GM23248 (cell line): Measurements from ENCODE around the gene KISS1. TPM values are rescaled to one million over a fixed set of nuclear protein-coding genes. Genes with fewer than 3 reads are reported as not detected.

Experiments used
- DNase-seq: peaks from one replicate; pipeline ENCODE4 v3.0.0-alpha.2; 2015
- H2AFZ ChIP-seq: fragments of 200-600 bp; sonication (generic); 2 replicates; pipeline ENCODE4 v1.6.1; 2016; ENCODE audit warnings: antibody characterized with exemption
- H3F3A ChIP-seq: fragments of 200-600 bp; sonication (generic); 2 replicates; pipeline ENCODE4 v1.6.1; 2016; ENCODE audit warnings: mild to moderate bottlenecking, antibody characterized with exemption, mixed run types; ENCODE audit not compliant: insufficient read depth
- H3K27ac ChIP-seq: fragments of 200-600 bp; sonication (generic); 2 replicates; pipeline ENCODE4 v1.5.1; 2016; ENCODE audit warnings: mild to moderate bottlenecking
- H3K27me3 ChIP-seq: fragments of 200-600 bp; sonication (generic); replicated peaks from 2 replicates; pipeline ENCODE4 v1.6.1; 2016; ENCODE audit warnings: mild to moderate bottlenecking; ENCODE audit not compliant: insufficient read depth
- H3K36me3 ChIP-seq: fragments of 200-600 bp; sonication (generic); 2 replicates; pipeline ENCODE4 v1.6.1; 2016; ENCODE audit warnings: low read depth, mild to moderate bottlenecking
- H3K4me1 ChIP-seq: fragments of 200-600 bp; sonication (generic); 2 replicates; pipeline ENCODE4 v1.6.1; 2016; ENCODE audit warnings: mild to moderate bottlenecking; ENCODE audit not compliant: insufficient read depth
- H3K4me2 ChIP-seq: fragments of 200-600 bp; sonication (generic); one replicate; pipeline ENCODE4 v1.6.1; 2016; ENCODE audit warnings: mild to moderate bottlenecking; ENCODE audit not compliant: unreplicated experiment
- H3K4me3 ChIP-seq: fragments of 200-600 bp; sonication (generic); 2 replicates; pipeline ENCODE4 v1.5.1; 2016; ENCODE audit warnings: mild to moderate bottlenecking
- H3K79me2 ChIP-seq: fragments of 200-600 bp; sonication (generic); 2 replicates; pipeline ENCODE4 v1.6.1; 2016; ENCODE audit warnings: mild to moderate bottlenecking; ENCODE audit not compliant: insufficient read depth
- H3K9ac ChIP-seq: fragments of 200-600 bp; sonication (generic); 2 replicates; pipeline ENCODE4 v1.6.1; 2016; ENCODE audit warnings: mild to moderate bottlenecking
- H3K9me2 ChIP-seq: fragments of 200-600 bp; sonication (generic); 2 replicates; pipeline ENCODE4 v1.6.1; 2016; ENCODE audit warnings: mixed run types, mild to moderate bottlenecking, moderate library complexity; ENCODE audit not compliant: insufficient read depth
- H3K9me3 ChIP-seq: fragments of 200-600 bp; sonication (generic); one replicate; pipeline ENCODE4 v1.6.1; 2017; ENCODE audit warnings: low read depth
- H4K20me1 ChIP-seq: fragments of 200-600 bp; sonication (generic); 2 replicates; pipeline ENCODE4 v1.6.0; 2016; ENCODE audit not compliant: insufficient read depth
- EZH2 ChIP-seq: fragments of 200-600 bp; sonication (generic); IDR thresholded peaks from 2 replicates; pipeline ENCODE4 v1.6.1; 2018; ENCODE audit warnings: antibody characterized with exemption, mild to moderate bottlenecking; ENCODE audit not compliant: insufficient read depth, poor library complexity, severe bottlenecking
- EZH2phosphoT487 ChIP-seq: fragments of 200-600 bp; sonication (generic); IDR thresholded peaks from 2 replicates; pipeline ENCODE4 v1.6.1; 2018; ENCODE audit warnings: antibody characterized with exemption, moderate library complexity, mild to moderate bottlenecking, low read depth; ENCODE audit not compliant: insufficient read depth
- WGBS, 2 experiments: methylation state at CpG; one replicate each; pipeline ENCODE4 v1.1.6; 2015 to 2017; ENCODE audit warnings: low lambda C conversion rate in 2 of 2, low coverage in 1 of 2; ENCODE audit errors: missing lambda C conversion rate in 2 of 2; 5-methylcytosine and 5-hydroxymethylcytosine counted together
- in situ Hi-C: fragments of 300-500 bp; cut with MboI; formaldehyde crosslinking; loops from 2 replicates; pipeline ENCODE4 v1.15.0; 2020
- polyA plus RNA-seq: library from polyadenylated mRNA; unstranded; fragments of >200 nt; fragmentation: Nextera tagmentation; extraction: Ambion mirVana; gene quantifications from 2 replicates; pipeline ENCODE4 v1.2.1, GENCODE V29; 2016
- total RNA-seq: library from RNA; depleted of rRNA; stranded (reverse); fragments of >200 nt; shearing (Covaris generic); gene quantifications from 2 replicates; pipeline ENCODE4 v1.2.3, GENCODE V29; 2014

KISS1 gene
- total and polyA plus RNA-seq, 2 experiments from 2014 or later = not detected

GRCh38 chr1:204149635-204150565 is 46.4 kb downstream of the KISS1 start:
- no peaks in the 10 kb centered on the region for H3K79me2 ChIP-seq
- DNase-seq = no peak
- WGBS, 2 experiments = 71 to 73% methylated on average over 16 of the region's 16 CpGs
- no peak overlapping the region for H3K4me3 ChIP-seq
- H3F3A ChIP-seq = no peaks in the 10 kb centered on the region; the same call in 1 of the 2 replicates
- H3K9ac ChIP-seq = no peak overlapping the region
- H3K4me2 ChIP-seq = no peak overlapping the region
- no peak overlapping the region for H2AFZ ChIP-seq
- no peaks in the 10 kb centered on the region for H3K36me3 ChIP-seq
- no peaks in the 10 kb centered on the region for H3K4me1 ChIP-seq
- H4K20me1 ChIP-seq = no peaks in the 10 kb centered on the region
- TF ChIP-seq EZH2phosphoT487 = no peak
- no peak for TF ChIP-seq EZH2
- in situ Hi-C loops = no loop called here
- no peak overlapping the region for H3K27ac ChIP-seq
- no peaks in the 10 kb centered on the region for H3K27me3 ChIP-seq
- no peaks in the 10 kb centered on the region for H3K9me2 ChIP-seq
- H3K9me3 ChIP-seq = no peaks in the 10 kb centered on the region

DNA sequence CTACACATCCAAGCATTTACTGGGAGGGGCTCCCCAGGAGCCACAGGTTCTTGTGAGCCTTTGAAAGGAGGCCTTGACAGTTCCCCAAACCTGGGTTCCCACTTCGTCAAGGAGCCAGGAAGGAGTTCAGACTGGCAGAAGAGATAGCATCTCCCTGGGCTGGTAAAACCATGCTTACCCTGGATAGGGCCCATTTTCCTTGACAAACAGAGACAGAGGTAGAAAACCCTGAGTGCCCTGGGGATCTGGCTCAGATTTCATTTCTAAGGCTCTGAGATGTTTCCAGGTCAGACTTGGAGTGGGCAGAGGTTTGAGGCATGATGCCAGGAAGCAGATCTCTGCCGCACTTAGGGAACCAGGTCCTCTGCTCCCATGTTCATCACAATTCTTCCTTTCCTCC is 47.2 kb downstream of the KISS1 start:
- 48 to 59% methylated on average over 2 of the region's 2 CpGs for WGBS, 2 experiments
- Histone ChIP-seq H3F3A (no peaks in the 10 kb centered on the region; the same call in 1 of the 2 replicates), H3K4me3 (no peak overlapping the region), H3K27ac (no peak overlapping the region), H3K36me3 (no peaks in the 10 kb centered on the region), H3K79me2 (no peaks in the 10 kb centered on the region), H4K20me1 (no peaks in the 10 kb centered on the region), H3K4me1 (no peaks in the 10 kb centered on the region), H3K9ac (no peak overlapping the region), H3K27me3 (no peaks in the 10 kb centered on the region), H3K9me3 (no peaks in the 10 kb centered on the region), H3K9me2 (no peaks in the 10 kb centered on the region), H2AFZ (no peak overlapping the region), H3K4me2 (no peak overlapping the region)
- DNase-seq = no peak
- TF ChIP-seq EZH2phosphoT487 (no peak), EZH2 (no peak)
- in situ Hi-C loops = no loop called here

DNA sequence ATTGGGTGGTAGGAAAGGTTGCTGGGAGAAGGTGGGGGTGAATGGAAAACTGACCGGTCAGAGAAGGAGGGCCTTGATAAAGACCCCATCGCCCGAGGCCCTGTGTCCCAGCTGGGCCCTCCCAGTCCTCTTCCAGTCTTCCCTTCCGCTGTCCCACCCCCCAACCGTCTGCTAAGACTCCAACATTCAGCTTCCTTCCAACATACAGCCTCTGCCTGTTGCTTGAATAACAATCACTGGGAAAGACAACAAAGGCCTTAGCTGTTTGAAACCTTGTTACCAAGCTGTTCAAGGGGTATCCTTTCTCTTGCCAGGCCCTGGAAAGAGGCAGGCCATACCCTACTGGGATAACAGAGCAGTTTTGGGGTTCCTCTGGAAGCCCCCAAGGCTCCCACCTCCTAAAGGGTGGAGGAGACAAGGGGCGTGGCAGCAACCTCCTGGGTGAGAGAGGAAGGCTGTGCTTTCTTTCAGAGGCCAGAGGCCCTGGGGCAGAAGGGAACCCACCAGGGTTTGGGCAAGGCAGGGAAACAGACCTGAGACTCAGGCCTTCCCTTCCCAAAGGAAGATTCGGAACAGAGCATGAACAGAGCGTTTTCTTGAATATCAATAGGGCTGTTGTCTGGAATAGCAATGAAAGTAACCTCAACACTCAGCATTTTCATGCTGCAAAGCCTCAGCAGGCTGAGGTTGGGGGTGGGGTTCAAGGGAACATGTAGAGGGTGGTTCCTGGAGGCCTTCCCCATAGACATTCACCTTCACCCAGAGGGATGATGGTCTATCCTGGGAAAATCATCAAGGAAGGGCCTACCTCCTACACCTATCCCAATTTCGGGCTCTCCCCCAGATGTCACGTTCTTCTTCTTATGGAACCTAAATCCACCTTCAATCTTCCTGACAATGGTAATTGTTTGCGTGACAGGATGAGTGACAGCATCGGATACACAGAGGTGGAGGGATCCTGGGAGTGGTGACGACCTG is 48.6 kb downstream of the KISS1 start:
- no peaks in the 10 kb centered on the region for H3K4me1 ChIP-seq
- H3F3A ChIP-seq = no peaks in the 10 kb centered on the region; the same call in 1 of the 2 replicates
- no peaks in the 10 kb centered on the region for H4K20me1 ChIP-seq
- H3K4me2 ChIP-seq = no peak overlapping the region
- no peaks in the 10 kb centered on the region for H3K27me3 ChIP-seq
- no peak for TF ChIP-seq EZH2
- no peak overlapping the region for H3K4me3 ChIP-seq
- no peaks in the 10 kb centered on the region for H3K79me2 ChIP-seq
- no peaks in the 10 kb centered on the region for H3K9me3 ChIP-seq
- H3K27ac ChIP-seq = no peak overlapping the region
- no peak overlapping the region for H3K9ac ChIP-seq
- in situ Hi-C loops = no loop called here
- no peak for DNase-seq
- H2AFZ ChIP-seq = no peak overlapping the region
- H3K36me3 ChIP-seq = no peaks in the 10 kb centered on the region
- no peaks in the 10 kb centered on the region for H3K9me2 ChIP-seq
- WGBS, 2 experiments = 79 to 83% methylated on average over 13 of the region's 13 CpGs

DNA sequence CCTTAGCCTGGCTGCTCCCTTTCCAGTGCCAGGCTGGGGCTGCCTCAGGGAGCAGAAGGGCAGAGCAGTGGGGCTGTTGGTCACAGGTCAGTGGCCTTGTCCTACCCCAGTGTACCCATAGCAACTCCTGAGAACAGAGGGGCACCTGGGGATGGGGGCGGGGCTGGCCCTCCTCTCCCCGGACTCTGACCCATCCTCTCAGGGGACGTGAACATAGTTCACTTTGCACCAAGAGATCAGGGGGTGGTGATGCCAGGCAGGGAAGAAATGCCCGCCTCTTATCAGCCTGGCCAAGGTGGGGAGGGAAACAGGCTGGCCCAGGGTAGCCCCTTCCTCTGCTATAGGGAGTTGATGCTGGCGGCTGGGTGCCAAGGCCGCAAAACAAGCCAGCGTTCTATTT is 49.3 kb downstream of the KISS1 start:
- no peaks in the 10 kb centered on the region for H3K4me1 ChIP-seq
- 74% methylated on average over 5 to 7 of the region's 7 CpGs for WGBS, 2 experiments
- in situ Hi-C loops = no loop called here

More for the DNA sequence above, 49.3 kb downstream of the KISS1 start:
- Histone ChIP-seq H2AFZ (no peak overlapping the region), H3K36me3 (no peaks in the 10 kb centered on the region), H3K9me3 (no peaks in the 10 kb centered on the region), H3K9me2 (no peaks in the 10 kb centered on the region), H3K79me2 (no peaks in the 10 kb centered on the region), H4K20me1 (no peaks in the 10 kb centered on the region), H3F3A (no peaks in the 10 kb centered on the region; the same call in 1 of the 2 replicates), H3K4me2 (no peak overlapping the region), H3K9ac (no peak overlapping the region), H3K27ac (no peak overlapping the region), H3K27me3 (no peaks in the 10 kb centered on the region), H3K4me3 (no peak overlapping the region)
- no peak for DNase-seq
- TF ChIP-seq EZH2phosphoT487 (no peak), EZH2 (no peak)
